Measurements from ENCODE around the gene OR4D2. TPM values are rescaled to one million over a fixed set of nuclear protein-coding genes. Genes with fewer than 3 reads are reported as not detected.

The OR4D2 gene
- total RNA-seq, 1 donor from 2014 or later = not detected

- H3K27me3 ChIP-seq = peaks cover 8% of the 10 kb centered on the region
- intact Hi-C loops (cut with DNase I) = no loop called here
- TF ChIP-seq, protein P1, sequence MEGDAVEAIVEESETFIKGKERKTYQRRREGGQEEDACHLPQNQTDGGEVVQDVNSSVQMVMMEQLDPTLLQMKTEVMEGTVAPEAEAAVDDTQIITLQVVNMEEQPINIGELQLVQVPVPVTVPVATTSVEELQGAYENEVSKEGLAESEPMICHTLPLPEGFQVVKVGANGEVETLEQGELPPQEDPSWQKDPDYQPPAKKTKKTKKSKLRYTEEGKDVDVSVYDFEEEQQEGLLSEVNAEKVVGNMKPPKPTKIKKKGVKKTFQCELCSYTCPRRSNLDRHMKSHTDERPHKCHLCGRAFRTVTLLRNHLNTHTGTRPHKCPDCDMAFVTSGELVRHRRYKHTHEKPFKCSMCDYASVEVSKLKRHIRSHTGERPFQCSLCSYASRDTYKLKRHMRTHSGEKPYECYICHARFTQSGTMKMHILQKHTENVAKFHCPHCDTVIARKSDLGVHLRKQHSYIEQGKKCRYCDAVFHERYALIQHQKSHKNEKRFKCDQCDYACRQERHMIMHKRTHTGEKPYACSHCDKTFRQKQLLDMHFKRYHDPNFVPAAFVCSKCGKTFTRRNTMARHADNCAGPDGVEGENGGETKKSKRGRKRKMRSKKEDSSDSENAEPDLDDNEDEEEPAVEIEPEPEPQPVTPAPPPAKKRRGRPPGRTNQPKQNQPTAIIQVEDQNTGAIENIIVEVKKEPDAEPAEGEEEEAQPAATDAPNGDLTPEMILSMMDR (IDR thresholded peaks at IDR 0.05) = no peak
- DNase-seq (no peak), ATAC-seq (no peak)
- H3K4me3 ChIP-seq = no peak overlapping the region
- no peak overlapping the region for H3K27ac ChIP-seq
- peaks cover 5% of the 10 kb centered on the region for H3K9me3 ChIP-seq
- H3K36me3 ChIP-seq = no peaks in the 10 kb centered on the region
- H3K4me1 ChIP-seq = no peaks in the 10 kb centered on the region
Measured at GRCh38 chr17:58150394-58150793, 16.4 kb upstream of the OR4D2 start.

DNA sequence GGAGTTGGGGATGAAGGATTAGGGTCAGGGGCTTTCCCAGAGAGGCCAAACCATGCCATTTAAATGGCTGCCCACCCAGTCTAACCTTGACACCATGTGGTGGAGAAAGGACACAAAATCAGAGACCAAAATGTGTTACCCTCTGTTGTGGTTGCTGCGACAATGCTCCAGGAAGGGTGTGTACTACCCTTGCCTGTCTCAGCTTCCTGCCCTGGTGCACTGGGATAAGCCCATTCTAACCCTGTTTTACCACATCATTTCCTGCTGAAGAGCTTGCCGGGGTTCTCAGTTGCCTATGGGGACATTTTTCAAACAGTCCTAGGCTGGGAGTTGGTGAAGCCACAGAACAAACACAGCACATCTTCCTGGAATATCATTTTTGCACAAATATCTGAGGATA is 13.7 kb upstream of the OR4D2 start:
- Histone ChIP-seq H3K4me1 (no peaks in the 10 kb centered on the region), H3K4me3 (no peak overlapping the region), H3K27ac (no peak overlapping the region), H3K36me3 (no peaks in the 10 kb centered on the region), H3K27me3 (peaks cover 34% of the 10 kb centered on the region), H3K9me3 (no peaks in the 10 kb centered on the region)
- TF ChIP-seq, protein P1 (IDR thresholded peaks at IDR 0.05) = no peak
- DNase-seq (no peak), ATAC-seq (peak; percentile 57)
- intact Hi-C loops (cut with DNase I) = no loop called here

- Histone ChIP-seq H3K4me3 (no peak overlapping the region), H3K9me3 (no peaks in the 10 kb centered on the region), H3K27ac (no peak overlapping the region), H3K27me3 (peaks cover 40% of the 10 kb centered on the region), H3K36me3 (no peaks in the 10 kb centered on the region), H3K4me1 (no peaks in the 10 kb centered on the region)
- TF ChIP-seq, protein P1 (IDR thresholded peaks at IDR 0.05) = no peak
- DNase-seq (no peak), ATAC-seq (no peak)
- intact Hi-C loops (cut with DNase I) = no loop called here
Measured at GRCh38 chr17:58153671-58154070, 13.1 kb upstream of the OR4D2 start.

GRCh38 chr17:58156839-58157803 is 9.7 kb upstream of the OR4D2 start:
- ATAC-seq = peak; percentile 80
- Histone ChIP-seq H3K4me3 (peak overlapping the region; percentile 39), H3K9me3 (no peaks in the 10 kb centered on the region), H3K4me1 (no peaks in the 10 kb centered on the region), H3K36me3 (no peaks in the 10 kb centered on the region), H3K27ac (no peak overlapping the region), H3K27me3 (peaks cover 57% of the 10 kb centered on the region)
- peak; percentile 66 for DNase-seq
- intact Hi-C loops (cut with DNase I) = no loop called here
- TF ChIP-seq, protein P1 (IDR thresholded peaks at IDR 0.05) = no peak

GRCh38 chr17:58158181-58158580 is 8.6 kb upstream of the OR4D2 start:
- H3K4me1 ChIP-seq = no peaks in the 10 kb centered on the region
- no peaks in the 10 kb centered on the region for H3K36me3 ChIP-seq
- ATAC-seq (no peak), DNase-seq (no peak)
- TF ChIP-seq, protein P1 (IDR thresholded peaks at IDR 0.05) = no peak
- H3K27ac ChIP-seq = no peak overlapping the region
- H3K4me3 ChIP-seq = no peak overlapping the region
- no peaks in the 10 kb centered on the region for H3K9me3 ChIP-seq
- H3K27me3 ChIP-seq = peaks cover 54% of the 10 kb centered on the region
- intact Hi-C loops (cut with DNase I) = no loop called here

Measured in upper lobe of right lung (tissue), 1 donor.